Kidney capillary endothelial cell (primary cell): Measurements from ENCODE around the gene SH3PXD2A.

ENCODE experiments used
- DNase-seq: peaks from one replicate; pipeline ENCODE4 v3.0.0-alpha.2; 2018; ENCODE audit warnings: low spot score

Gene SH3PXD2A

GRCh38 chr10:103808780-103809179 lies 46.6 kb downstream of the SH3PXD2A start:
- DNase-seq: no peak

- DNase-seq: no peak
Observed at GRCh38 chr10:103807996-103808395, 47.4 kb downstream of the SH3PXD2A start.

- DNase-seq: no peak
Observed at GRCh38 chr10:103806395-103807187, 48.8 kb downstream of the SH3PXD2A start.

GRCh38 chr10:103805781-103806180 lies 49.6 kb downstream of the SH3PXD2A start:
- no peak for DNase-seq

DNA sequence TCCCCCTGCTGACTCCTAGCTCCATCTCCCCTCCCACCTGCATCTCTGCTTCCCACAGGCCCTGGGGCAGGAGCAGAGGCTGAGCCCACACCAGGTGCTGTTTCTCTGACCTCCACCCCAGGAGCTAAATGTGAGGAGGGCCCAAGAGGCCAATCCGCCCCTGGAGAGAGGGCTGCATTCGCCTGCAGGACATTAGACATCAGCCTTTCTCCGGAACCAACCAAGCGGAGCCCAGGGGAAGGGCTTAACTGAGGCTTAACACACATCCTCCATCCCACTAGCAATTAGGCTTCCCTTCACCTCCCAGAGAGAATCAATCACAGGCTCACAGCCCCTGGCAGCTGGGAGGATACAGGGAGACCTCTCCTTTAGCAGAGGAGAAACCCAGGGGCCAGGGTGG lies 50.5 kb downstream of the SH3PXD2A start:
- no peak for DNase-seq

DNA sequence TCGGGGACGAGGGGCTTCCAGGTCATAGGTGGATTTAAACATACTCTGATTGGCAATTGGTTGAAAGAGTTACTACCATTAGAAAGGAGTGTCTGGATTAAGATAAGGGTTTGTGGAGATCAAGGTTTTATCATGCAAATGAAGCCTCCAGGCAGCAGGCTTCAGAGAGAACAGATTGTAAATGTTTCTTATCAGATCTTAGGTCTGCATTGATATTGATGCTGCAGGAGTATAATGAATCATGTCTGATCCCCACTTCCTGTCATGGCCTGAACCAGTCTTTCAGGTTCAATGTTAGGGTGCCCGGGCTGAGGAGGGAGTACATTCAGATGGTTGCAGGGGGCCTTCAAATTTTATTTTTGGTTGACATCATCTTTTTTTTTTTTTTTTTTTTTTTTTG lies 51.4 kb downstream of the SH3PXD2A start:
- DNase-seq: no peak

DNA sequence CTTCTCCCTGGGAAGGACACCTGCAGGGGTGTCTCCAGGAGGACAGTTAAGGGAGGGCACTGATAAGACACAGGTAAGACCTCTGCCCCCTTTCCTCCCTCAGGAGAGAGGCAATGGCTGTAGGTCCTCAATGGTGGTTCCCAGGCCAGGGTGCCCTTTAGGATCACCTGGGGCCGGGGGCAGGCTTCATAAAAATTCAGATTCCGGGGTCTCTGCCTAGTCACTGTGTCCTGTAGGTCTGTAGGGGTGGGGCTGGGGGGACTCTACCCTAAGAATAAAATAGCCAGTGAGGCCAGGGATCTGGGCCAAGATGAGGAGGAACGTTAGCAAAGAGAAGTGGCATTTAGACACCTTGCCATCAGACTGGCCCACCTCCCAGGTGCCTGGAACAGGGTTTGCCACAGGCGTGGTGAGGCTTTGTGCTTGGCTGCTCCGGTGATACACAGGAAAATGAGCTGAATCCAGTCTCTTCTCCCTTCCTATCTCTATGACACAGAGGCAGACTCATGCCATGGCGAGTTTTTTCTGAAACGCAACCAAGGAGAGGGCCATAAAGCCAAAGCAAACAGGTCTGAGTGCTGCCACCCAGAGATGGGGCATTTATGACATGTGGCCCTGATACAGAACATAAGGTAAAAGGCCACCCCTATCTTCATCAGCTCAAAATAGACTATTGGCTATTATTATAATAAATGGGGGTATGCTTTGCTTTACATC lies 52.6 kb downstream of the SH3PXD2A start:
- no peak for DNase-seq

- no peak for DNase-seq
Observed at GRCh38 chr10:103802081-103802480, 53.3 kb downstream of the SH3PXD2A start.

DNA sequence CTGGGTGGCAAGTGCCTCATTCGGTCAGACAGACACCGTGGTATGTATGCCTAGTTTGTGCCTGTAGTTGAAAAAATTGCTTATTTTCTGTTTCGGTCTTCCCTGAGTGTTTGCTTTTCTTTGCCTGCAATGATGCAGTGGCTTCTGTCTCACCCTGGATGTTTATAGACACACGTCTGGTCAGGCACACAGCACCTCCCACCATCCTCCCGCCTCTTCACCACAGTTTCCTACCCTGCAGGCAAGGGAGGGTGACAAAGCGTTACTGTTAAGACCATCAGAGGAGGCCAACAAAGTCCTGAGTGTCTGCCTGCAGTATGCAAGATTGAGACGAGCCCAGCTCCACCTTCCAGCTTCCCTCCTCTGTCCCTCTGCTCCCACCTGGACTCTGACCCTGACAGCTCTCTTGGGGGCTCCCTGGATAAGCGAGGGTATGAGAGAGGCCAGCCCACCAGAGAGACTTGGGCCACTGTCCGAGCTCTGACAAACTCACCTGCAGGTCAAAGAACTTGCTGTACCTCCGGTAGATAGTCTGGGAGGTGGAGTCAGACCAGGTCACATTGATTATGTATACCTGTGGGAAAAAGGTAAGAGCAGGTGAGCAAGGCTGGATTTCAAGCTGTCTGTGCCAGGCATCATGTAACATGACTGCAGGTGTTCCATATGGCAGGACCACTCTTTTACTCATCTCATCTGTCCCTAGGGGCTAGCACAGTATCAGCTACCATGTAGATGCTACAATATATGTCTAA lies 54.4 kb downstream of the SH3PXD2A start:
- no peak for DNase-seq

GRCh38 chr10:103800089-103800488 lies 55.3 kb downstream of the SH3PXD2A start:
- DNase-seq: no peak

GRCh38 chr10:103799341-103799740 lies 56.0 kb downstream of the SH3PXD2A start:
- no peak for DNase-seq

- no peak for DNase-seq
Observed at GRCh38 chr10:103798511-103798910, 56.9 kb downstream of the SH3PXD2A start.

- no peak for DNase-seq
Observed at GRCh38 chr10:103797857-103798256, 57.5 kb downstream of the SH3PXD2A start.

GRCh38 chr10:103795634-103796270 lies 59.6 kb downstream of the SH3PXD2A start:
- DNase-seq: no peak

DNA sequence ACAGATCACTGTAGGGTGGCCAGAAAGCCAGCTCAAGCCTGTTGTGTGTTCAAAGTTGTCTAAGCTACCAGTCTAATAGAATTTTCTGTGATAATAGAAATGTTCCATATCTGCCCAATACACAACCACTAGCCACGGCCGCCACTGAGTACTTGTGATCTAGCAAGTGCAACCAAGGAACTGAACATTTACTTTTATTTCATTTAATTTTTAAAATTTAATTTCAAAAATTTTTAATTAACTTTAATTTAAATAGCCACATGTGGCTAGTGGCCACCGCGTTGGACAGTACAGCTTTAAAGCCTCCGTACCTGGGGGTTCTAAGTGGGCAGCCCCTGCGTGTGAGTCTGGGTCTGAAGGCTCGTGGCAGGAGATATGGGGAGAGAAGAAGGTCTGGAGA lies 60.4 kb downstream of the SH3PXD2A start:
- DNase-seq: no peak

DNA sequence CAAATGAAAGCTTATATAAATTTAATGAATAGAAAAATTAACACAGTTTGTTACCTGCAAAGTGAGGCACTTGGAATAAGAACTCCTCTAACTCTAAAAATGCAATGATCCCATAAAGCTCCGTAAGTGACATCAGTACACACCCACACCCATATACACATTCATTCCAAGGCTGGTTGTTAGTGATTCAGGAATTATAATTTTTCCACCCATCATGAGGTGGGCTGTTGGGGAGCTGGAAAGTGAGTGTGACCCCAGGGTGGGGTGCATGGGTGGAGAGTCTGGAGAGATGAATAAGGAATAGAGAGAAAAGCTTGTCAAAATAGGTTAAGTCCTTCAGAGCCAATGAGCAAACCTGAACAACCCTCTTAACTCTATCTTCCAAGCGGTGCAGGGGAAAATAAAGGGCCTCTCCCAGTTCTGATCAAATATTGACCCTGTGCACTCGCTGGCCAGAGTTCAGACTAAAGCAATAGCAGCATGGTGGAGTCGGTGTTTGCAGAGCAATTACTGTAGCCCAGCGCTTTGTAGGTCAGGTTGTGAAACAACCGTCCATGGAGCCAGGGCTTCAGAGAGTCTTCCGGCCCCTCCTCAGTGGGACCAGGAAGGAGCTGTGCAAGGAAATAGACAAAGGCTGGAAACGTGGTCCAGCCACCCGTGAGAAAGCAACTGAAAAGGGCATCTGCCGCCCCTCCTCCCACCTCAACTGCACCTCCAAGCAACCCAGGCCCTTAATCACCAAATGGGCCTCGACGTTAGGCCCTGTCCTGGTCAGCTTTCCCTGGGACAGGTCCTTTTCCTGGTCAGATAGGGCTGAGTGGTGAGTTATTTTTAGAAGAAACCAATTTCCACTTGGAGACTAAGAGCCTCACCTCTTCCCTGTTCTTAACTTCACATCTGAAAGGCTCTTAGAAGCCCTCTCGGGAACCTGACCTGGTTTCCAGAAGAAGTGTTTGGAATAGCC lies 61.2 kb downstream of the SH3PXD2A start:
- no peak for DNase-seq

GRCh38 chr10:103793429-103793828 lies 61.9 kb downstream of the SH3PXD2A start:
- no peak for DNase-seq

DNA sequence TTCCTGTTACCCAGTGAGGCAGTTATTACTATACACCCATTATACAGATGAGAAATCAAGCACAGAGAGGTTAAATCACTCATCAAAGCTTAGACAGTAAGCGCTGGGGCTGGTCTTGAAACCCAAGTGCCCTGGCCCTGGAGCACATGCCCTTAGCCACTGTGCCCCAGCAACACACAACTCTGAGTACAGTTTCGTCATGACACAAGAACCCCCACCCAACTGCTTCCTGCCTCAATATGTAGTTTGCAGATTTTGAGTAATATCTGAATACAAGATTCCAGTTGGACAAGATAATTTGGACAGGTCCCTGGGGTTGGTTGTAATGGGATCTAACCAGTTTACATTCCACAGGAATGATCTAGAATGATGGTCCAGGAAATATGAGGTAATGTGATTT lies 62.8 kb downstream of the SH3PXD2A start:
- no peak for DNase-seq

GRCh38 chr10:103791858-103792257 lies 63.5 kb downstream of the SH3PXD2A start:
- no peak for DNase-seq

DNA sequence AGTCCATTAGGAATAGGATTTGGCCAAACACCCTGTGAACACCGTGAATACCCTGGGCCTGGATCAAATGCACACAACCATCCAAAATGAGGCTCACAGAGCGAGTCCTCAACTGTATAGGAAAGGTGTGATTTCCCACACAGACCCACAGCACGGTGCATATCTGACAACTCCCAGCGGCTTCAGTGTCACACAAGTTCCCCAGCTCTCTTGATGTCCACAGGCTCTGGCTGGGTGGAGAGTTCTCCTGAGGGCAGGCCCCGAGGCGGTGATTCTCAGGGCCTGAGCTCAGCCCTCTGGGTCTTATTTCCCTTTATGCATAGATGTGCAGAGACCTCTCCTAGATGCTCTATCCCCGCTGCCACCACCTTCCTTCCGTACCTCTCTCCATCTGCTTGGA lies 64.1 kb downstream of the SH3PXD2A start:
- DNase-seq: no peak

GRCh38 chr10:103790580-103790979 lies 64.8 kb downstream of the SH3PXD2A start:
- DNase-seq: no peak
